ENCODE measurements around the gene GDAP2. TPM values are rescaled to one million over a fixed set of nuclear protein-coding genes. Genes with fewer than 3 reads are reported as not detected.

The GDAP2 gene
- total RNA-seq, 4 donors from 2014 or later = 10.5 to 41.9 (median 28.2) TPM

GRCh38 chr1:117826119-117826518 is 103.3 kb downstream of the GDAP2 start:
- intact Hi-C loops (cut with DNase I; ENCODE audit: low total_unique reads) = no loop called here
- Histone ChIP-seq H3K27me3 (no peaks in the 10 kb centered on the region), H3K4me3 (no peak overlapping the region), H3K27ac (peak overlapping the region; percentile 36 to 43), H3K9me3 (no peaks in the 10 kb centered on the region), H3K4me1 (peaks cover 0 to 11% of the 10 kb centered on the region in 2 donors), H3K36me3 (no peaks in the 10 kb centered on the region)
- DNase-seq = no peak
- TF ChIP-seq CTCF (IDR thresholded peaks at IDR 0.05) (no peak), POLR2A (IDR thresholded peaks at IDR 0.05) (no peak)

DNA sequence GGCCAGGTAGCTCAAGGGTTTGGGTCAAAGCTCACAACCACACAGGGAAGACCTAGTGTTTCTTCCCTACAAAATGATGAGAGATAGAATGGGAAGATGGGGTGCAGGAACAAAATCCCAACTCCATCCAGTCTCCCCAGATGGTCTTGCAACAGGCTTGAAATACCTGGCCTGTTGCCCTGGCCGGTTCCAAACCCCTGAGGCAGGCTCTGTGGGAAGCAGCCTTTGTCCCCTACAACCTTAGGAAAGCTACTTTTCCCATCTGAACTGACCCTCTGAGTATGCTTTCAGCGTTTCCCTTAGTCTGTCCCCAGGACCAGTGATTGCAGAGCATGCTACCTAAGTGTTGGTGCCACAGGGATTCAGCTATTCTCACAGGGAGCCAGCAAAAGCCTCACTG is 104.0 kb downstream of the GDAP2 start:
- Histone ChIP-seq H3K36me3 (no peaks in the 10 kb centered on the region), H3K27ac (peak overlapping the region in 1 of 2 donors; percentile 43), H3K27me3 (no peaks in the 10 kb centered on the region), H3K4me3 (no peak overlapping the region), H3K9me3 (no peaks in the 10 kb centered on the region), H3K4me1 (peaks cover 0 to 11% of the 10 kb centered on the region in 2 donors)
- intact Hi-C loops (cut with DNase I; ENCODE audit: low total_unique reads) = no loop called here
- TF ChIP-seq CTCF (IDR thresholded peaks at IDR 0.05) (no peak), POLR2A (IDR thresholded peaks at IDR 0.05) (no peak)
- no peak for DNase-seq

GRCh38 chr1:117824616-117825015 is 104.8 kb downstream of the GDAP2 start:
- H3K36me3 ChIP-seq = no peaks in the 10 kb centered on the region
- H3K27me3 ChIP-seq = no peaks in the 10 kb centered on the region
- H3K9me3 ChIP-seq = no peaks in the 10 kb centered on the region
- peaks cover 0 to 11% of the 10 kb centered on the region in 2 donors for H3K4me1 ChIP-seq
- TF ChIP-seq CTCF (IDR thresholded peaks at IDR 0.05) = no peak
- no peak for TF ChIP-seq POLR2A (IDR thresholded peaks at IDR 0.05)
- no peak overlapping the region for H3K4me3 ChIP-seq
- no peak overlapping the region for H3K27ac ChIP-seq
- intact Hi-C loops (cut with DNase I; ENCODE audit: low total_unique reads) = no loop called here
- no peak for DNase-seq

DNA sequence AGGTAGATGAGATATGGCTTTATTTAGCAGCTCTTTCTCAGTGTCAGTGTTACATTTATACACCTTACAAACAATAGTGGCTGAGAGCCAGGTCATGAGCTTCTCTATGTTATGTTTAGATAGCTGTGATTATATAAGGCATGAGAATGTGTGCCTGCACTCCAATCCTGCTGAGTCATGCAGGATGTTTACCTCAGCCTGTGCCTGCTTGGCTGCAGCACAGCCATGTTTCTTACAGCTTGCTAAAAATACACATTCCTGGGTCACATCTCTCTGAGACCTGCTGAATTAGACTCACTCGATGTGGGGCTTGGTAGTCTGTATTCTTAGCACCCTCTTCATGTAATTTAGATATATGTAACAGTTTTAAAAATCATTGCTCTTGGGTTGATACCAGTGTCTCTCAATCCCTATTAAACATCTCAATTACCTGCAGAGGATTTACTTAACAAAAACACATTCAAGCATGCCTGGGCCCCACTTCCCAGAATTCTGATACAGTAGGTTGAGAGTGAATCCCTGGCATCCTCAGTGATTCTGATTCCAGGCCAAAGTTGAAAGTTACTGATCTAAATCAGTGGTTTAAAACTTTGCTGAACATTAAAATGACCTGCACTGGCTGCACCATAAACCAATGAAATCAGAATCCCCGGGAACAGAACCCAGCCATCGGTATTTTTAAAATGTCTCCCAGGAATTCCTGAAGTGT is 107.5 kb downstream of the GDAP2 start:
- no peaks in the 10 kb centered on the region for H3K36me3 ChIP-seq
- no peak for DNase-seq
- H3K27ac ChIP-seq = peak overlapping the region; percentile 5 to 28
- intact Hi-C loops (cut with DNase I; ENCODE audit: low total_unique reads) = no loop called here
- no peaks in the 10 kb centered on the region for H3K9me3 ChIP-seq
- H3K4me1 ChIP-seq = peaks cover 0 to 5% of the 10 kb centered on the region in 2 donors
- no peak for TF ChIP-seq POLR2A (IDR thresholded peaks at IDR 0.05)
- no peaks in the 10 kb centered on the region for H3K27me3 ChIP-seq
- H3K4me3 ChIP-seq = no peak overlapping the region

DNA sequence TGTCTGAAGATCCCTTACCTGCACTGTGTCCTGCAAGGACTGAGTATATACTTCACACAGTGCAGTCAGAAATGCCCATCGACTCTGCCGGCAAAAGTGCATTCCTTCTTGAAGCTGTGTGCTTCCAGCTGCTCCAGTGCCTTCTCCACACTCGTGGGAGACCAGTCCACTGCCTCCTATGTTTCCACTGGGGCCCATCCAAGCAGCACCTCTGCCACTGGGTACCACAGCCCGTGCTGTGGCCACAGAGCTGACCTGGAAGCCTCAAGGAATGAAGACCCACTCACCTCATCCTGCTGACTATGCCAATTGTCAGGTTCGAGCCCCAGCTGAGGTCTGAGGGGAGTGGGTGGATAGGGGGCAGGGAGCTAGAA is 108.1 kb downstream of the GDAP2 start:
- DNase-seq = no peak
- Histone ChIP-seq H3K27ac (peak overlapping the region; percentile 5 to 28), H3K4me3 (no peak overlapping the region), H3K4me1 (no peaks in the 10 kb centered on the region), H3K36me3 (no peaks in the 10 kb centered on the region), H3K9me3 (no peaks in the 10 kb centered on the region), H3K27me3 (no peaks in the 10 kb centered on the region)
- TF ChIP-seq CTCF (IDR thresholded peaks at IDR 0.05) (no peak), POLR2A (IDR thresholded peaks at IDR 0.05) (no peak)
- intact Hi-C loops (cut with DNase I; ENCODE audit: low total_unique reads) = no loop called here

Data from uterus (tissue), 4 donors.